Measurements from ENCODE around the gene UMODL1. TPM values are rescaled to one million over a fixed set of nuclear protein-coding genes. Genes with fewer than 3 reads are reported as not detected.

UMODL1 gene
- total RNA-seq, 1 experiment from 2014 or later = not detected

DNA sequence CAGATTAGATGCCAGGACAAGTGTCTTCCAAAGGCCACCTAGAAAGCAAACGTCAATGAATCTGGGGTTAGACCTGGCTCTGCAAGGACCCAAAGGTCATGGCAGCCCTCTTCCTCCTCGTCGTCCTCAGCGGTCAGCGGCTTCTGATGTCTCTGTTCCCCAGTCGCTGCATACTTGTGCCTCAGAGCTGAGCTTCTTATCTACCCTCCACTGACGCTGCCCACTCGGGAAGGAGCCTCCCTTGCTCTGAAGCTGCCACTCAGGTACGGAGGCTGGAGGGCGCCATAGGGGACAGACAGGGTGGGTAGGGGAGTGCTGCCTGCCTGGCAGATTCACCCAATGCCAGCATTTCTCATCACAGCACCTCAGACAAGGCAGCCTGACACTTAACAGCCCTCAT lies 11.4 kb upstream of the UMODL1 start:
- no peak overlapping the region for H3K27ac Mint-ChIP-seq
- H2AFZ ChIP-seq (ENCODE audit: low read length) = no peak overlapping the region
- H2AK5ac ChIP-seq (ENCODE audit: insufficient read length, low read length) = no peak overlapping the region
- no peak overlapping the region for H3K23ac ChIP-seq (ENCODE audit: insufficient read length, low read depth, low read length)
- H3K4me1 ChIP-seq (ENCODE audit: insufficient read depth, low read length) = peaks cover 3% of the 10 kb centered on the region; the same call in 1 of the 2 replicates
- H2BK120ac ChIP-seq (ENCODE audit: low read depth, low read length, poor library complexity, severe bottlenecking) = no peak overlapping the region
- H3K27me3 ChIP-seq (ENCODE audit: insufficient read depth, low read length) = no peaks in the 10 kb centered on the region
- no peak overlapping the region for H3K27ac ChIP-seq (ENCODE audit: insufficient read length, low read depth, low read length)
- H3K4me2 ChIP-seq (ENCODE audit: insufficient read depth, insufficient read length, low read length) = no peak overlapping the region
- H3K79me2 ChIP-seq (ENCODE audit: insufficient read depth, low read length) = no peaks in the 10 kb centered on the region
- H4K20me1 ChIP-seq (ENCODE audit: control insufficient read depth, insufficient read depth, insufficient read length) = no peaks in the 10 kb centered on the region
- no peaks in the 10 kb centered on the region for H3K9me3 ChIP-seq (ENCODE audit: control insufficient read depth, low read depth, low read length)
- no peak overlapping the region for H3K9ac ChIP-seq (ENCODE audit: extremely low read depth, insufficient read length, low read length)
- no peak overlapping the region for H4K91ac ChIP-seq (ENCODE audit: insufficient read length, low read depth, low read length)
- H3K79me1 ChIP-seq (ENCODE audit: insufficient read depth, low read depth, low read length, poor library complexity, severe bottlenecking) = no peaks in the 10 kb centered on the region
- no peak overlapping the region; the same call in 1 of the 2 replicates for H3K14ac ChIP-seq (ENCODE audit: insufficient read depth, low read length)
- H2BK20ac ChIP-seq (ENCODE audit: low read depth, low read length, poor library complexity, severe bottlenecking) = no peak overlapping the region
- H2BK12ac ChIP-seq (ENCODE audit: insufficient read length, low read depth, low read length) = no peak overlapping the region
- H4K8ac ChIP-seq (replicated peaks; ENCODE audit: insufficient read length, low read depth, low read length) = no peak overlapping the region
- H3K23me2 ChIP-seq (ENCODE audit: insufficient read length, low read depth, low read length, poor library complexity, severe bottlenecking) = no peaks in the 10 kb centered on the region
- no peak overlapping the region for H3K56ac ChIP-seq (ENCODE audit: insufficient read length, low read depth, low read length)
- no peaks in the 10 kb centered on the region for H3K9me3 Mint-ChIP-seq
- no peak for DNase-seq
- H2BK15ac ChIP-seq (ENCODE audit: low read depth, low read length) = no peak overlapping the region
- TF ChIP-seq, protein P1, sequence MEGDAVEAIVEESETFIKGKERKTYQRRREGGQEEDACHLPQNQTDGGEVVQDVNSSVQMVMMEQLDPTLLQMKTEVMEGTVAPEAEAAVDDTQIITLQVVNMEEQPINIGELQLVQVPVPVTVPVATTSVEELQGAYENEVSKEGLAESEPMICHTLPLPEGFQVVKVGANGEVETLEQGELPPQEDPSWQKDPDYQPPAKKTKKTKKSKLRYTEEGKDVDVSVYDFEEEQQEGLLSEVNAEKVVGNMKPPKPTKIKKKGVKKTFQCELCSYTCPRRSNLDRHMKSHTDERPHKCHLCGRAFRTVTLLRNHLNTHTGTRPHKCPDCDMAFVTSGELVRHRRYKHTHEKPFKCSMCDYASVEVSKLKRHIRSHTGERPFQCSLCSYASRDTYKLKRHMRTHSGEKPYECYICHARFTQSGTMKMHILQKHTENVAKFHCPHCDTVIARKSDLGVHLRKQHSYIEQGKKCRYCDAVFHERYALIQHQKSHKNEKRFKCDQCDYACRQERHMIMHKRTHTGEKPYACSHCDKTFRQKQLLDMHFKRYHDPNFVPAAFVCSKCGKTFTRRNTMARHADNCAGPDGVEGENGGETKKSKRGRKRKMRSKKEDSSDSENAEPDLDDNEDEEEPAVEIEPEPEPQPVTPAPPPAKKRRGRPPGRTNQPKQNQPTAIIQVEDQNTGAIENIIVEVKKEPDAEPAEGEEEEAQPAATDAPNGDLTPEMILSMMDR (conservative IDR thresholded peaks at IDR 0.05) = no peak
- H3K4me3 Mint-ChIP-seq = no peak overlapping the region
- WGBS (ENCODE audit: extremely low coverage, insufficient read length, low lambda C conversion rate) = no CpG with 5 or more reads among the region's 10 CpGs
- H2BK5ac ChIP-seq (ENCODE audit: insufficient read length, low read length) = no peak overlapping the region
- H3K4ac ChIP-seq (ENCODE audit: low read depth, low read length) = no peak overlapping the region
- H3K36me3 Mint-ChIP-seq (ENCODE audit: insufficient read depth in 1 of 3, low read depth in 3 of 3) = peaks cover 0 to 4% (median 0%) of the 10 kb centered on the region in 3 experiments; a peak in 3 of 7 replicates
- H4K5ac ChIP-seq (ENCODE audit: insufficient read length, low read depth, low read length) = no peak overlapping the region
- peaks cover 21% of the 10 kb centered on the region for H3K27me3 Mint-ChIP-seq (ENCODE audit: low read depth)
- no peak overlapping the region for H3K18ac ChIP-seq (ENCODE audit: insufficient read length, low read depth, low read length)
- no peak overlapping the region for H3T11ph ChIP-seq (ENCODE audit: low read length)
- peaks cover 46 to 59% of the 10 kb centered on the region in 2 experiments for H3K4me1 Mint-ChIP-seq
